GM12878 (cell line): ENCODE measurements around the gene HDDC3. TPM values are rescaled to one million over a fixed set of nuclear protein-coding genes. Genes with fewer than 3 reads are reported as not detected.

ENCODE experiments used
- BACH1 ChIP-seq: fragments of 450-650 bp; IDR thresholded peaks from 2 replicates; pipeline ENCODE4 v1.6.1; 2017; ENCODE audit warnings: mild to moderate bottlenecking, borderline replicate concordance
- CREB1 ChIP-seq: IDR thresholded peaks from 2 replicates; pipeline ENCODE4 v1.6.1; 2012; ENCODE audit warnings: low read depth, mild to moderate bottlenecking, inconsistent platforms
- CTCF ChIP-seq, 3 experiments: IDR thresholded peaks in 2 of 3; conservative IDR thresholded peaks in 1 of 3; 2 replicates each; pipeline ENCODE4 v1.5.1; 2011; ENCODE audit warnings: low read depth in 3 of 3, low read length in 3 of 3, mild to moderate bottlenecking in 3 of 3, control low read depth in 2 of 3, moderate library complexity in 2 of 3, inconsistent platforms in 1 of 3, mixed read lengths in 1 of 3; ENCODE audit not compliant: control insufficient read depth in 2 of 3, insufficient read depth in 1 of 3; ENCODE audit errors: extremely low read depth in 1 of 3
- FOXM1 ChIP-seq: IDR thresholded peaks from 2 replicates; pipeline ENCODE4 v1.6.1; 2012; ENCODE audit warnings: low read depth, mild to moderate bottlenecking, inconsistent platforms, low read length, moderate library complexity
- GABPA ChIP-seq: IDR thresholded peaks from 2 replicates; pipeline ENCODE4 v1.6.1; 2014; ENCODE audit warnings: antibody characterized with exemption, low read depth, mild to moderate bottlenecking, inconsistent platforms
- NBN ChIP-seq: fragments of 450-650 bp; IDR thresholded peaks from 2 replicates; pipeline ENCODE4 v1.6.1; 2016
- NFIC ChIP-seq: IDR thresholded peaks from 2 replicates; pipeline ENCODE4 v1.6.1; 2012; ENCODE audit warnings: low read depth, mild to moderate bottlenecking, inconsistent platforms, low read length, moderate library complexity
- POU2F2 ChIP-seq: IDR thresholded peaks from 3 replicates; pipeline ENCODE4 v1.6.1; 2011; ENCODE audit warnings: low read depth, mild to moderate bottlenecking, low read length, borderline replicate concordance
- RAD21 ChIP-seq: IDR thresholded peaks from 2 replicates; pipeline ENCODE4 v1.6.1; 2011; ENCODE audit warnings: mild to moderate bottlenecking, low read depth, low read length, moderate library complexity; ENCODE audit not compliant: insufficient read depth
- RUNX3 ChIP-seq: IDR thresholded peaks from 2 replicates; pipeline ENCODE4 v1.6.1; 2012; ENCODE audit warnings: low read length, inconsistent platforms
- SKIL ChIP-seq: fragments of 450-650 bp; IDR thresholded peaks from 2 replicates; pipeline ENCODE4 v1.6.1; 2017; ENCODE audit warnings: mild to moderate bottlenecking, low read depth, inconsistent platforms; ENCODE audit not compliant: poor library complexity, severe bottlenecking
- SMARCA5 ChIP-seq: fragments of 450-650 bp; IDR thresholded peaks from 2 replicates; pipeline ENCODE4 v1.6.1; 2017; ENCODE audit warnings: mild to moderate bottlenecking
- SP1 ChIP-seq: IDR thresholded peaks from one replicate; pipeline ENCODE4 v1.6.1; 2011; ENCODE audit warnings: low read depth, low read length
- USF1 ChIP-seq: IDR thresholded peaks from 2 replicates; pipeline ENCODE4 v1.6.1; 2011; ENCODE audit warnings: borderline replicate concordance, low read depth, mild to moderate bottlenecking, moderate library complexity, mixed read lengths, low read length; ENCODE audit not compliant: insufficient read depth; ENCODE audit errors: extremely low read length
- YY1 ChIP-seq: IDR thresholded peaks from 2 replicates; pipeline ENCODE4 v1.6.1; 2011; ENCODE audit warnings: low read depth, mild to moderate bottlenecking, low read length
- ZBTB40 ChIP-seq: fragments of 450-650 bp; IDR thresholded peaks from 2 replicates; pipeline ENCODE4 v1.6.1; 2016; ENCODE audit warnings: mild to moderate bottlenecking, moderate library complexity, borderline replicate concordance
- ZNF207 ChIP-seq: fragments of 450-650 bp; IDR thresholded peaks from 2 replicates; pipeline ENCODE4 v1.6.1; 2014; ENCODE audit warnings: antibody characterized with exemption, mild to moderate bottlenecking, borderline replicate concordance
- polyA plus RNA-seq, 11 experiments: library from polyadenylated mRNA; depleted of rRNA in 4 of 11; unstranded in 6 of 11; stranded (reverse) in 5 of 11; fragments of >200 nt; fragmentation: Nextera tagmentation in 4 of 11; fragmentation: Illumina TruSeq in 1 of 11; extraction: Ambion mirVana in 4 of 11; extraction: Trizol in 1 of 11; gene quantifications; 1 replicate in 1 of 11; 2 replicates in 10 of 11; pipeline versions ENCODE4 v1.2.1 to v1.2.3, GENCODE V29; 2011 to 2016; ENCODE audit warnings: inconsistent platforms in 2 of 11, missing spikeins in 2 of 11, low read depth in 1 of 11
- total RNA-seq, 4 experiments: library from RNA; depleted of rRNA in 3 of 4; stranded (reverse); fragments of >200 nt in 3 of 4; fragmentation: Illumina TruSeq in 1 of 4; extraction: Trizol in 1 of 4; gene quantifications; 2 replicates each; pipeline versions ENCODE4 v1.2.1 to v1.2.3, GENCODE V29; 2013 to 2021

Gene HDDC3
- total and polyA plus RNA-seq, 10 of the 15 experiments (the other 5 are each of a cell fraction or from before 2014, with no cell fraction given), result 5.6 to 39.5 (median 23.0) TPM

- TF ChIP-seq SKIL (peak; percentile 57), FOXM1 (peak; percentile 41; the same call in 1 of the 2 replicates), NBN (peak; percentile 56; the same call in 1 of the 2 replicates), RUNX3 (peak; percentile 75), NFIC (no peak), SP1 (peak; percentile 5), SMARCA5 (0 out of 2 replicates have a peak, but pooled peaks have one; percentile 19), CTCF (IDR thresholded peaks at IDR 0.05 in 2 of 3, conservative IDR thresholded peaks at IDR 0.05 in 1 of 3; ENCODE audit: control insufficient read depth in 2 of 3, extremely low read depth in 1 of 3, insufficient read depth in 1 of 3, low read depth in 3 of 3, low read length in 3 of 3) (peak; percentile 96 to 98 (median 97)), POU2F2 (0 out of 3 replicates have a peak, but pooled peaks have one; percentile 27), ZNF207 (peak; percentile 62; the same call in 1 of the 2 replicates), RAD21 (peak; percentile 99), YY1 (peak; percentile 72), GABPA (no peak), ZBTB40 (0 out of 2 replicates have a peak, but pooled peaks have one; percentile 43), CREB1 (no peak), USF1 (peak; percentile 63), BACH1 (0 out of 2 replicates have a peak, but pooled peaks have one; percentile 35)
These were observed 46.7 kb downstream of the HDDC3 start (continued) for GRCh38 chr15:90885432-90886290.
